WERI-Rb-1 (cell line): ENCODE measurements around the gene LIN7B.
A peak's percentile ranks its signal among the peaks of the same experiment; 100 is the strongest.

Experiments
- DNase-seq: peaks from one replicate; pipeline ENCODE4 v3.0.0-alpha.2; 2020
- H3K27ac ChIP-seq: fragments of 250-450 bp; sonication (Bioruptor Pico); 2 replicates; pipeline ENCODE4 v1.5.1; 2020; ENCODE audit warnings: mild to moderate bottlenecking, moderate library complexity
- H3K27me3 ChIP-seq: fragments of 250-450 bp; sonication (Bioruptor Pico); 2 replicates; pipeline ENCODE4 v1.5.1; 2021; ENCODE audit warnings: mild to moderate bottlenecking, low read depth, moderate library complexity; ENCODE audit not compliant: insufficient read depth, severe bottlenecking
- H3K36me3 ChIP-seq: fragments of 250-450 bp; sonication (Bioruptor Pico); 2 replicates; pipeline ENCODE4 v1.5.1; 2020; ENCODE audit warnings: mild to moderate bottlenecking, moderate library complexity
- H3K4me3 ChIP-seq: 2 replicates; pipeline ENCODE4 v1.5.1; 2011; ENCODE audit warnings: low read depth, mild to moderate bottlenecking, control low read depth, low read length
- H3K9me3 ChIP-seq: fragments of 250-450 bp; sonication (Bioruptor Pico); 2 replicates; pipeline ENCODE4 v1.5.1; 2021; ENCODE audit warnings: mild to moderate bottlenecking, moderate library complexity; ENCODE audit not compliant: severe bottlenecking
- CTCF ChIP-seq: IDR thresholded peaks from 2 replicates; pipeline ENCODE4 v1.5.1; 2011; ENCODE audit warnings: low read depth, mild to moderate bottlenecking, control low read depth, inconsistent platforms, low read length

The LIN7B gene

DNA sequence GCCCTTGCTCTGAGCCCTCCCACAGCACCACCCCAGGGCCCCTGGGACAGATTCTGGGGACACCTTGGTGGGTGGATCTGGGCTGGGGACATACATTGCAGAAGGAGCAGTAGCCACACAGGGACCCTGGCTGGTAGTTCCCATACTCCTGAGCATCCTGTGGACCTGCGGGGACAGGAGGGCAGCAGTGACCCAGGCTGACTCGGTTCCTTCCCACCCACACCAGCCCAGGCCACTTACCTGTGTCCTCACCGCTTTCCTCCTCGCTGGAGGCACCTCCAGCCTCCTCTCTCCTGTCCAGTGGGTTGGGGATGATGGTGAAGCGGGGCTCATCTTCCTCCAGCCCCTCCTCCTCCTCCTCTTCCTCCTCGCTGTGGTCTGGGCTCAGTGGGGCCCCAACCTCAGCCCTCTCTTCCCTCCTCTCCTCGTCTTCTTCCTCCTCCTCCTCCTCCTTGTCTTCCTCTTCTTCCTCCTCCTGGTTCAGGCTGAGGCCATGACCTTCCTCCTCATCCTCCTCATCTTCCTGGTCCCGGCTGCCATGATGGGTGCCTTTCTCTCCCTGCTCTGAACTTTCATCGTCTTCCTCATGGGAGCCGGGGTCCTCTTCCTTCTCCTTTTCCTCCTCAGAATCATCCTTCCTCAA, 39.1 kb downstream of the LIN7B start:
- H3K36me3 ChIP-seq = no peaks in the 10 kb centered on the region
- no peak overlapping the region for H3K4me3 ChIP-seq
- no peaks in the 10 kb centered on the region for H3K9me3 ChIP-seq
- DNase-seq = no peak
- H3K27ac ChIP-seq = no peak overlapping the region
- TF ChIP-seq CTCF = no peak
- no peaks in the 10 kb centered on the region for H3K27me3 ChIP-seq

- H3K36me3 ChIP-seq = no peaks in the 10 kb centered on the region; the same call in 1 of the 2 replicates
- no peaks in the 10 kb centered on the region for H3K9me3 ChIP-seq
- no peak for DNase-seq
- no peak overlapping the region for H3K4me3 ChIP-seq
- TF ChIP-seq CTCF = no peak
- no peak overlapping the region for H3K27ac ChIP-seq
- no peaks in the 10 kb centered on the region for H3K27me3 ChIP-seq
Measured at GRCh38 chr19:49154279-49154678, 40.1 kb downstream of the LIN7B start.

DNA sequence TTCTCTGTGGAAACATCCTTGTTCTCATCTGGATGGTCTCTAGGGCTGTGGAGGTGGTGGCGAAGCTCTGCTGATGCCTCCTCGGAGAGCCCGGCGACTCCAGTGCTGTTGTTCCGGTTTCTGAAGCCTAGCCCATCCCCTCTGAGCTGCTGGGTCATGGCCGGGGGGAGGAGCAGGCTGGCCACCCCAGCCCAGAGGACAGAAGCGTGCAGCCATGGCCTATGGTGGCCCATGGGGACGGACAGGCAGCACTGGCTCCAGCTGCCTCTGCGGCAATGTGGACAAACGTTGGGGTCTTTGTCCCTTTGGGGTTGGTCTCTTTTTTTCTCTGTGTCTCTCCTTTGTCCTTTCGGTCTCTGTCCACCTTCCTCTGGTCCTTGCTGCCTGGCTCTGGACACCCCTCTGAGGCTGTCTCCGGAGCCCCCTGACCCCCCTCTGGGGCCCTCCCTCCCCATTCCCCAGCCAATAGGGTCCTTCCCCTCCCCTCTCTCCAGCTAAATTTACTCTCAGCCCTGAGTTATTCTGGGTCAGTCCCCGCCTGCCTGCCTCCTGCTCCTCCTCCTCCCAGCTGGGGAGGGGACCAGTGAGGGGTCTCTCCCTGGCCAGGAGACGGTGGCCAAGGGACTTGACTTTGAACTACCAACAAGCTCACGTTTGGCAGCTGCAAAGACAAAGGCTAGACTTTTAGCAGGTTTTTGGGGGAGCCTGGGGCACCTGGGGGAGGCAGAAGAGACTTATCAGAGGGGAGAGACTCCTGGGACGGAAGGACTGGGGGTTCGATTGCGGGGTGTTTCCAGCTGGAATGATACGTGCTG, 41.0 kb downstream of the LIN7B start, which contains the start of gene HRC:
HRC (minus strand) TSS at position 392 of the 815 bp plus-strand sequence; CDS start at position 233, 159 bp downstream.
- no peaks in the 10 kb centered on the region for H3K9me3 ChIP-seq
- TF ChIP-seq CTCF = no peak
- H3K4me3 ChIP-seq = no peak within 1 kb of the TSS
- H3K27me3 ChIP-seq = no peaks in the 10 kb centered on the region
- no peak within 1 kb of the TSS for H3K27ac ChIP-seq
- no peaks in the 10 kb centered on the region; the same call in 1 of the 2 replicates for H3K36me3 ChIP-seq
- no peak for DNase-seq

DNA sequence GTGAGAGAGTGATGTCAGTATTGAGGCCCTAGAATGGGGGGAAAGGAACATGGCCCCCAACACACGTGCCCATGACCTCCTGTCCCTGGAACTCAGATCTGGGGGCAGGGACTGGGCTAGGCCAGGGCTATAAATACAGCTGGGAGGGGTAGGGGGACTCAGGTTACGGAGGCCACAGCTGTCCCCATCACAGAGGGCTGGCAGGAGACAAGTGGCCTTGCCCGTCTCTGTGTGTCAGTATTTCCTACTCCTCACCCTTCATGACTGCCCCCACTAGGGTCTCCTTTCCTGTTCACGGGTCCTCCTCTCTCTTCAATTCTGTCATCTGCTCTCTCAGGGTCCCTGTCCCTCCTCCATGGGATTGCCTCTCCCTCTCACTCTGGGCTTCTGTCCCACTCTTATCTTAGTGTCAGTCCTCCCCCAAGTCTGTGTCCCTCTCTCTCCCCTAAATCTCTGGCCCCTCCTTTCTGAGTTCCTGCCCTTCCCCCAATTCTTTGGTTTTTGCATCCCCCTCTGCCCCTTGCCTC, 41.7 kb downstream of the LIN7B start:
- Histone ChIP-seq H3K4me3 (no peak overlapping the region), H3K27me3 (no peaks in the 10 kb centered on the region), H3K27ac (no peak overlapping the region), H3K9me3 (no peaks in the 10 kb centered on the region), H3K36me3 (no peaks in the 10 kb centered on the region; the same call in 1 of the 2 replicates)
- peak; percentile 40 for DNase-seq
- no peak for TF ChIP-seq CTCF

DNA sequence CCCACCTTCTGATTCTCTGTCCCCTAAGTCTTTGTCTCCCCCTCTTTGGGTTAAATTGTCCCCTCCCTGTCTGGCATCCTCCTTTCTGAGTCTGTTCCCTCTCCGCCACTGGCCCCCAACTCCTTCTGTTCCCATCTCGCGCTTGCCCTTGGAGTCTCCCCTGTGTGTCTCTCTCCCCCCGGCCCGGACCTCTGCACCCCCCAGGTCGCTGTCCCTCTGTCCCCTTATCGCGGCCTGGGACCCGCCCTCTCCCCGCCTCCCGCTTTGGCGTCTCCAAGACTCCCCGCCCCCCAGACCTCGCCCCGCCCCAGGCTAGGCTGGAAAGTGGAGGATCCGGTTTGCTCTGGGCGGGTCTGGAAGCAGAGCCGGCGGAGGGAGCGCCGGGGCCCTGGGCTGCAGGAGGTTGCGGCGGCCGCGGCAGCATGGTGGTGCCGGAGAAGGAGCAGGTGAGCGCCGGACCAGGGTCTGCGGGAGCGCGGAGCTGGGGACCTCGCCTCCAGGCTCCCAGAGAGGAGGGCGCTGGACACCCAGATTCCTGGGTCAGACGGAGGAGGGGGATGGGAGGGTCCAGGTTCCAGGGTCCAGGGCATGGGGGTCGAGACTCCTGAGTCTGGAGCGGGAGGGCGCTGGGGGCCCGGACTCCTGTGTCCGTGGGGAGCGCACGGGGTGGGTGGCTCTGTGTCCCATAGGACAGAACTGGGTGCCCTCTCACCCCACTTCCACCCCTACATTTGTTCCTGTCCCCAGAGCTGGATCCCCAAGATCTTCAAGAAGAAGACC, 43.5 kb downstream of the LIN7B start, which contains the start of gene TRPM4:
TRPM4 (plus strand) TSS at position 348 of the 780 bp plus-strand sequence; CDS start at position 423, 75 bp downstream.
- H3K4me3 ChIP-seq = peak within 1 kb of the TSS; percentile 82
- H3K27ac ChIP-seq = peak within 1 kb of the TSS; percentile 71
- peak; percentile 94 for DNase-seq
- no peaks in the 10 kb centered on the region for H3K27me3 ChIP-seq
- no peaks in the 10 kb centered on the region; the same call in 1 of the 2 replicates for H3K36me3 ChIP-seq
- no peak for TF ChIP-seq CTCF
- no peaks in the 10 kb centered on the region for H3K9me3 ChIP-seq
